Retinal pigment epithelial cell (primary cell): ENCODE measurements around the gene TBL1X.

Experiments used
- DNase-seq: peaks from one replicate; pipeline ENCODE4 v3.0.0-alpha.2; 2010; ENCODE audit warnings: low read depth
- H3K4me3 ChIP-seq: 2 replicates; pipeline ENCODE4 v1.5.1; 2011; ENCODE audit warnings: mild to moderate bottlenecking, low read length, control low read depth, moderate library complexity
- CTCF ChIP-seq: conservative IDR thresholded peaks from 2 replicates; pipeline ENCODE4 v1.5.1; 2011; ENCODE audit warnings: low read depth, low read length, control low read depth, inconsistent platforms

TBL1X gene

GRCh38 chrX:9690046-9690445 lies 225.2 kb downstream of the TBL1X start:
- no peak for TF ChIP-seq CTCF
- H3K4me3 ChIP-seq = no peak overlapping the region
- no peak for DNase-seq

GRCh38 chrX:9693307-9694001 lies 228.6 kb downstream of the TBL1X start:
- no peak for DNase-seq
- no peak for TF ChIP-seq CTCF
- no peak overlapping the region for H3K4me3 ChIP-seq

GRCh38 chrX:9698576-9698975 lies 233.7 kb downstream of the TBL1X start:
- H3K4me3 ChIP-seq = no peak overlapping the region
- DNase-seq = no peak
- TF ChIP-seq CTCF = no peak

GRCh38 chrX:9700555-9700954 lies 235.7 kb downstream of the TBL1X start:
- no peak for TF ChIP-seq CTCF
- no peak for DNase-seq
- no peak overlapping the region for H3K4me3 ChIP-seq

- H3K4me3 ChIP-seq = no peak overlapping the region
- TF ChIP-seq CTCF = no peak
- no peak for DNase-seq
These were observed 236.9 kb downstream of the TBL1X start for GRCh38 chrX:9701790-9702189.

- no peak overlapping the region for H3K4me3 ChIP-seq
- no peak for TF ChIP-seq CTCF
- no peak for DNase-seq
These were observed 238.5 kb downstream of the TBL1X start for GRCh38 chrX:9703406-9703805.

- TF ChIP-seq CTCF = no peak
- no peak for DNase-seq
- no peak overlapping the region for H3K4me3 ChIP-seq
These were observed 240.1 kb downstream of the TBL1X start for GRCh38 chrX:9704876-9705465.
